Measurements from ENCODE around the gene RAB18.
"Not testable (repeated sequence)": the region's sequence is repeated elsewhere in the genome, so short reads cannot be mapped to it uniquely, and the experiment has no call there.

GRCh38 chr10:27505537-27505936, 1.4 kb downstream of the RAB18 start:
- not testable (repeated sequence) for TF ChIP-seq POLR2A, TAF1, POLR2AphosphoS5, SPI1 (IDR thresholded peaks at IDR 0.05; ENCODE audit: low read depth, low read length)

Data from GM12891 (cell line).